HepG2 (cell line): Measurements from ENCODE around the gene UBL3. TPM values are rescaled to one million over a fixed set of nuclear protein-coding genes. Genes with fewer than 3 reads are reported as not detected.

Experiments used
- AKAP8 ChIP-seq: sonication (generic); formaldehyde crosslinking; IDR thresholded peaks from 2 replicates; pipeline ENCODE4 v1.5.1; 2020; ENCODE audit warnings: mild to moderate bottlenecking, missing genetic modification reagents
- BHLHE40 ChIP-seq: IDR thresholded peaks from 2 replicates; pipeline ENCODE4 v1.6.1; 2011; ENCODE audit warnings: low read length, improper control_type of control experiment
- DMTF1 ChIP-seq: sonication (generic); formaldehyde crosslinking; IDR thresholded peaks from 2 replicates; pipeline ENCODE4 v1.4.0; 2020; ENCODE audit warnings: mild to moderate bottlenecking, missing genetic modification reagents
- HNRNPH1 ChIP-seq: fragments of 200-400 bp; formaldehyde crosslinking; optimal IDR thresholded peaks from 2 replicates; pipeline ENCODE3; 2017; ENCODE audit warnings: mild to moderate bottlenecking, low read depth, low read length
- POGK ChIP-seq: sonication (generic); formaldehyde crosslinking; conservative IDR thresholded peaks from 2 replicates; pipeline ENCODE4 v1.8.0; 2022; ENCODE audit warnings: mild to moderate bottlenecking, moderate library complexity, missing genetic modification reagents
- SRSF4 ChIP-seq: fragments of 200-400 bp; formaldehyde crosslinking; IDR thresholded peaks from one replicate; pipeline ENCODE4 v1.6.1; 2018; ENCODE audit warnings: mild to moderate bottlenecking, low read depth, low read length, moderate library complexity; ENCODE audit not compliant: poor library complexity, severe bottlenecking
- TFE3 ChIP-seq: IDR thresholded peaks from 2 replicates; pipeline ENCODE4 v1.6.1; 2016
- TSC22D2 ChIP-seq: sonication (generic); formaldehyde crosslinking; IDR thresholded peaks from 2 replicates; pipeline ENCODE4 v1.5.1; 2020; ENCODE audit warnings: missing genetic modification reagents, mild to moderate bottlenecking, borderline replicate concordance
- ZBTB38 ChIP-seq: sonication (generic); formaldehyde crosslinking; IDR thresholded peaks from 2 replicates; pipeline ENCODE4 v1.5.1; 2020; ENCODE audit warnings: mild to moderate bottlenecking, missing genetic modification reagents
- ZBTB4 ChIP-seq: sonication (generic); formaldehyde crosslinking; IDR thresholded peaks from 2 replicates; pipeline ENCODE4 v1.4.0; 2020; ENCODE audit warnings: missing genetic modification reagents, mild to moderate bottlenecking, borderline replicate concordance
- ZBTB7B ChIP-seq: sonication (generic); formaldehyde crosslinking; IDR thresholded peaks from 2 replicates; pipeline ENCODE4 v1.4.0; 2020; ENCODE audit warnings: missing genetic modification reagents
- ZNF446 ChIP-seq: sonication (generic); formaldehyde crosslinking; IDR thresholded peaks from 2 replicates; pipeline ENCODE4 v1.5.0; 2020; ENCODE audit warnings: mild to moderate bottlenecking, missing genetic modification reagents
- ZNF510 ChIP-seq: sonication (generic); formaldehyde crosslinking; IDR thresholded peaks from 2 replicates; pipeline ENCODE4 v1.4.0; 2020; ENCODE audit warnings: low read depth, mild to moderate bottlenecking, missing genetic modification reagents
- polyA plus RNA-seq, 8 experiments: library from polyadenylated mRNA; depleted of rRNA in 3 of 8; stranded (reverse) in 7 of 8; unstranded in 1 of 8; fragments of >200 nt; fragmentation: Illumina TruSeq in 4 of 8; extraction: Trizol in 4 of 8; gene quantifications; 2 replicates each; pipeline versions ENCODE4 v1.2.1 to v1.2.3, GENCODE V29; 2011 to 2016; ENCODE audit warnings: low read depth in 4 of 8, missing spikeins in 1 of 8, mixed read lengths in 1 of 8; ENCODE audit not compliant: insufficient read depth in 1 of 8
- total RNA-seq, 5 experiments: library from RNA; depleted of rRNA; stranded (reverse); fragments of >200 nt; fragmentation: Illumina TruSeq; extraction: Trizol; gene quantifications; 2 replicates each; pipeline ENCODE4 v1.2.3, GENCODE V29; 2016; ENCODE audit warnings: low read depth in 1 of 5

The UBL3 gene
- total and polyA plus RNA-seq, 2 of the 13 experiments (the other 11 are each of a cell fraction or from before 2014, with no cell fraction given) = 7.4 to 9.6 TPM

DNA sequence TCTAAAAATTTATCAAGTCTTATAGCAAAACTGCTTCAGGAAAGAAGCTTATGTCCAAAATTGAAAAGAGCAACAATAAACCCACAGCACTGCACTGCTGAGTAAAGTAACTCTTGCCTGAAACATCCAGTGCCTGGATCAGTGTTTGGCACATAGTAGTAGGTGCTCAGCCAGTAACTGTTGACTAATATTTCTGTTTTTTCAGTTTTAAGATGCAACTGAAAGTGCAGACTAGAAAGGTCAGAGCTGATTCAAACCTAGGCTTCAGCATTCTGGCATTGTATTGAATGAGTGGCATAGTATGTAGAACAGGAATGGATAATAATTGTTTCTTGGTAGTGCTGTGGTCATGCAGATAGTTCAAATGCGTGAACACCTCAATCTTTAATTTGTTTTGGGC lies 67.6 kb downstream of the UBL3 start (continued):
- no peak for TF ChIP-seq ZBTB4 (CRISPR knock-in tag)
- TF ChIP-seq SRSF4 = no peak
- TF ChIP-seq TSC22D2 = no peak
- TF ChIP-seq DMTF1 (CRISPR knock-in tag) = no peak
- no peak for TF ChIP-seq ZNF446
- no peak for TF ChIP-seq ZBTB7B (CRISPR knock-in tag)
- TF ChIP-seq BHLHE40 = no peak
- TF ChIP-seq POGK (CRISPR knock-in tag) = no peak
- TF ChIP-seq HNRNPH1 = no peak
- TF ChIP-seq ZNF510 = no peak
- no peak for TF ChIP-seq AKAP8 (CRISPR knock-in tag)
- TF ChIP-seq ZBTB38 = no peak
- no peak for TF ChIP-seq TFE3 (CRISPR knock-in tag)
